Osteoblast (primary cell): Measurements from ENCODE around the gene RARB. TPM values are rescaled to one million over a fixed set of nuclear protein-coding genes. Genes with fewer than 3 reads are reported as not detected.
A peak's percentile ranks its signal among the peaks of the same experiment; 100 is the strongest.

Experiments used
- DNase-seq: peaks from one replicate; pipeline ENCODE4 v3.0.0; 2011; ENCODE audit warnings: low spot score, mixed read lengths; ENCODE audit not compliant: insufficient read length; ENCODE audit errors: missing footprints
- H2AFZ ChIP-seq: 2 replicates; pipeline ENCODE4 v1.6.0; 2011; ENCODE audit warnings: mild to moderate bottlenecking, low read length
- H3K27ac ChIP-seq: 2 replicates; pipeline ENCODE4 v1.5.1; 2011; ENCODE audit warnings: mild to moderate bottlenecking, low read depth, low read length, moderate library complexity
- H3K27me3 ChIP-seq: 2 replicates; pipeline ENCODE4 v1.6.0; 2012; ENCODE audit warnings: mild to moderate bottlenecking, control low read depth, inconsistent platforms, low read length, moderate library complexity; ENCODE audit not compliant: insufficient read depth
- H3K36me3 ChIP-seq: 2 replicates; pipeline ENCODE4 v1.5.1; 2011; ENCODE audit warnings: mild to moderate bottlenecking, low read length, control low read depth, moderate library complexity; ENCODE audit not compliant: insufficient read depth
- H3K4me1 ChIP-seq: 2 replicates; pipeline ENCODE4 v1.5.1; 2011; ENCODE audit warnings: mild to moderate bottlenecking, low read length, control low read depth, moderate library complexity; ENCODE audit not compliant: insufficient read depth
- H3K4me2 ChIP-seq: 2 replicates; pipeline ENCODE4 v1.6.0; 2011; ENCODE audit warnings: mild to moderate bottlenecking, low read length; ENCODE audit not compliant: insufficient read depth
- H3K4me3 ChIP-seq: fragments of 200-600 bp; sonication (generic); 3 replicates; pipeline ENCODE4 v1.5.1; 2012; ENCODE audit warnings: mild to moderate bottlenecking, low read length, inconsistent platforms; ENCODE audit not compliant: insufficient read depth
- H3K79me2 ChIP-seq: 2 replicates; pipeline ENCODE4 v1.6.0; 2012; ENCODE audit warnings: mild to moderate bottlenecking, low read length, control low read depth, inconsistent platforms; ENCODE audit not compliant: insufficient read depth
- H3K9me3 ChIP-seq: 2 replicates; pipeline ENCODE4 v1.5.1; 2011; ENCODE audit warnings: low read depth, low read length, control low read depth
- H4K20me1 ChIP-seq: 2 replicates; pipeline ENCODE4 v1.6.0; 2012; ENCODE audit warnings: mild to moderate bottlenecking, low read length, control low read depth; ENCODE audit not compliant: insufficient read depth
- CTCF ChIP-seq: IDR thresholded peaks from 2 replicates; pipeline ENCODE4 v1.5.1; 2011; ENCODE audit warnings: mild to moderate bottlenecking, low read depth, low read length, moderate library complexity; ENCODE audit errors: extremely low read depth
- total RNA-seq: library from RNA; depleted of rRNA; stranded (reverse); fragments of >200 nt; gene quantifications from 2 replicates; pipeline ENCODE4 v1.2.3, GENCODE V29; 2012

RARB gene
- total RNA-seq, 1 donor: 7.6 TPM

- no peak overlapping the region for H3K4me2 ChIP-seq
- H3K4me1 ChIP-seq: peaks cover 25% of the 10 kb centered on the region
- no peaks in the 10 kb centered on the region for H3K36me3 ChIP-seq
- H3K79me2 ChIP-seq: no peaks in the 10 kb centered on the region
- no peaks in the 10 kb centered on the region for H3K9me3 ChIP-seq
- H3K27ac ChIP-seq: no peak overlapping the region
- no peaks in the 10 kb centered on the region for H4K20me1 ChIP-seq
- no peak for TF ChIP-seq CTCF
- DNase-seq: no peak
- H2AFZ ChIP-seq: no peak overlapping the region
- no peaks in the 10 kb centered on the region for H3K27me3 ChIP-seq
- no peak overlapping the region for H3K4me3 ChIP-seq
Measured at GRCh38 chr3:25489858-25490593, 62.0 kb downstream of the RARB start.

GRCh38 chr3:25493246-25493645, 65.2 kb downstream of the RARB start:
- Histone ChIP-seq H2AFZ (no peak overlapping the region), H3K4me2 (peak overlapping the region; percentile 14), H3K79me2 (no peaks in the 10 kb centered on the region), H3K4me1 (peaks cover 43% of the 10 kb centered on the region), H3K36me3 (no peaks in the 10 kb centered on the region), H4K20me1 (no peaks in the 10 kb centered on the region), H3K27ac (peak overlapping the region; percentile 94), H3K9me3 (no peaks in the 10 kb centered on the region), H3K27me3 (no peaks in the 10 kb centered on the region), H3K4me3 (no peak overlapping the region)
- DNase-seq: no peak
- TF ChIP-seq CTCF: peak; percentile 23

GRCh38 chr3:25493786-25494185, 65.7 kb downstream of the RARB start:
- DNase-seq: no peak
- no peaks in the 10 kb centered on the region for H3K27me3 ChIP-seq
- no peaks in the 10 kb centered on the region for H3K36me3 ChIP-seq
- H3K4me3 ChIP-seq: no peak overlapping the region
- H3K9me3 ChIP-seq: no peaks in the 10 kb centered on the region
- peaks cover 48% of the 10 kb centered on the region for H3K4me1 ChIP-seq
- H3K27ac ChIP-seq: peak overlapping the region; percentile 94
- H3K4me2 ChIP-seq: peak overlapping the region; percentile 35
- no peaks in the 10 kb centered on the region for H4K20me1 ChIP-seq
- no peaks in the 10 kb centered on the region for H3K79me2 ChIP-seq
- peak; percentile 12 for TF ChIP-seq CTCF
- H2AFZ ChIP-seq: no peak overlapping the region

GRCh38 chr3:25495304-25495703, 67.2 kb downstream of the RARB start:
- H3K27ac ChIP-seq: peak overlapping the region; percentile 94

More at GRCh38 chr3:25495304-25495703, 67.2 kb downstream of the RARB start:
- no peak for DNase-seq
- Histone ChIP-seq H3K4me1 (peaks cover 52% of the 10 kb centered on the region), H3K79me2 (no peaks in the 10 kb centered on the region), H4K20me1 (no peaks in the 10 kb centered on the region), H3K9me3 (no peaks in the 10 kb centered on the region), H3K4me2 (no peak overlapping the region), H3K4me3 (no peak overlapping the region), H3K36me3 (no peaks in the 10 kb centered on the region), H3K27me3 (no peaks in the 10 kb centered on the region), H2AFZ (no peak overlapping the region)
- no peak for TF ChIP-seq CTCF
